Measurements from ENCODE around the gene CAPRIN2. TPM values are rescaled to one million over a fixed set of nuclear protein-coding genes. Genes with fewer than 3 reads are reported as not detected.

The CAPRIN2 gene
- total and polyA plus RNA-seq, 2 of the 4 experiments (the other 2 are of a cell fraction), result 18.9 to 23.8 TPM

DNA sequence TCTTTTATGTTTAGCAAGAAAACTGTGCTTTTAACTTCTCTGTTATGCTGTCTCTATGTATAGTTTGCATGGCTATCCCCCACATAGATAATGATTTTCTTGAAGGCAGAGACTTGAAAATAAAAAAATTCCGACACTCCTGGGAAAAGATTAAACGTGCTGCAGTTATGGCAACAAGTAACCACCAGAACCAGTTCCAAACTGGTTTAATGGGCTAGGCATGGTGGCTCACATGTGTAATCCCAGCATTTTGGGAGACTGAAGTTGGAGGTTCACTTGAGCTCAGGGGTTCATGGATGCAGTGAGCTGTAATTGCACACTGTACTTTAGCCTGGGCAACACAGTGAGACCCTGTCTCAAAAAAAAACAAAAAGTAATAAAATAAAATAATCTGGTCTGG lies 15.1 kb upstream of the CAPRIN2 start:
- Histone ChIP-seq H4K5ac (ENCODE audit: low read depth, low read length) (no peak overlapping the region), H3K27ac (ENCODE audit: insufficient read depth, low read length) (no peak overlapping the region), H3K4me3 (ENCODE audit: insufficient read depth, low read depth, low read length) (no peak overlapping the region), H3K4ac (ENCODE audit: low read depth, low read length) (no peak overlapping the region), H3K14ac (replicated peaks; ENCODE audit: low read depth, low read length) (no peak overlapping the region), H4K8ac (ENCODE audit: low read depth in 2 of 2, low read length in 2 of 2) (no peak overlapping the region), H2AFZ (replicated peaks; ENCODE audit: low read length, poor library complexity) (no peak overlapping the region), H3K9me1 (ENCODE audit: insufficient read depth, low read length) (no peaks in the 10 kb centered on the region), H2BK15ac (ENCODE audit: low read depth, low read length) (no peak overlapping the region), H3K9ac (ENCODE audit: low read depth, low read length) (no peak overlapping the region), H3K4me1 (ENCODE audit: control insufficient read depth, insufficient read depth, low read length) (no peaks in the 10 kb centered on the region), H3K23ac (ENCODE audit: low read depth, low read length) (no peak overlapping the region), H2BK120ac (ENCODE audit: low read depth, low read length) (no peak overlapping the region), H2BK5ac (ENCODE audit: low read depth, low read length, poor library complexity, severe bottlenecking) (no peak overlapping the region), H3K36me3 (ENCODE audit: control insufficient read depth, insufficient read depth, low read length) (no peaks in the 10 kb centered on the region), H3K9me3 (ENCODE audit: control insufficient read depth, insufficient read depth, low read length) (no peaks in the 10 kb centered on the region), H2BK20ac (ENCODE audit: low read depth, low read length) (no peak overlapping the region), H3K27me3 (ENCODE audit: control insufficient read depth, insufficient read depth, low read length) (peaks cover 1% of the 10 kb centered on the region; the same call in 1 of the 2 replicates), H2AK5ac (ENCODE audit: low read depth, low read length) (no peak overlapping the region), H2AK9ac (replicated peaks; ENCODE audit: low read depth, low read length, poor library complexity) (no peak overlapping the region), H3K56ac (ENCODE audit: extremely low read depth, insufficient read depth, low read length) (no peak overlapping the region), H4K91ac (ENCODE audit: insufficient read depth, low read depth, low read length) (no peak overlapping the region), H3K4me2 (ENCODE audit: low read depth, low read length) (no peak overlapping the region), H3K18ac (ENCODE audit: low read depth, low read length) (no peak overlapping the region), H4K20me1 (ENCODE audit: insufficient read depth, low read length) (no peaks in the 10 kb centered on the region), H3K79me1 (ENCODE audit: low read depth in 1 of 2, low read length in 2 of 2) (no peaks in the 10 kb centered on the region)
- in situ Hi-C loops (cut with MboI; ENCODE audit: low sequenced_read_pairs) (no loop called here), intact Hi-C loops (cut with micrococcal nuclease) (no loop called here), dilution Hi-C loops (cut with HindIII; ENCODE audit: low sequenced_read_pairs, unreplicated experiment) (no loop called here)
- DNase-seq, result no peak
- ChIA-PET POLR2A (ENCODE audit: unreplicated experiment) (no interaction called here), CTCF (no interaction called here)
- no TSS peak for BruUV-seq (replicated peaks)
- TF ChIP-seq SMC3 (IDR thresholded peaks at IDR 0.05; ENCODE audit: low read depth, low read length), result no peak
- TF ChIP-seq MXI1 (IDR thresholded peaks at IDR 0.05; ENCODE audit: borderline replicate concordance, low read depth, low read length), result no peak
- no peak for TF ChIP-seq BHLHE40 (IDR thresholded peaks at IDR 0.05; ENCODE audit: low read depth, low read length)
- no peak for TF ChIP-seq MAZ (IDR thresholded peaks at IDR 0.05; ENCODE audit: borderline replicate concordance, low read depth, low read length)
- no peak for ATAC-seq (ENCODE audit: low read depth)
- 60% methylated on average over 1 of the region's 2 CpGs; no CpG with 5 or more reads in 1 of the 2 experiments for WGBS, 2 experiments (ENCODE audit: extremely low coverage in 2 of 2, insufficient read length in 1 of 2)

All from IMR-90 (cell line).